Caco-2 (cell line): ENCODE results near the gene TAF1B. TPM values are rescaled to one million over a fixed set of nuclear protein-coding genes. Genes with fewer than 3 reads are reported as not detected.

Source experiments
- BruUV-seq: library from RNA; stranded (reverse); fragments of 400-500 nt; replicated peaks from 2 replicates; lab custom pipeline; 2021; lab: Mats Ljungman, UMichigan
- CTCF ChIA-PET: fragments of 300-600 bp; sonication (Branson Sonifier 250); formaldehyde crosslinking; loops from one replicate; lab custom pipeline; 2022; ENCODE audit warnings: antibody characterized with exemption; lab: Charles Lee
- POLR2A ChIA-PET: fragments of 300-600 bp; sonication (Branson Sonifier 250); formaldehyde crosslinking; loops from one replicate; lab custom pipeline; 2022; ENCODE audit warnings: antibody characterized with exemption; lab: Charles Lee
- DNase-seq, 2 experiments: peaks; one replicate each; pipeline versions ENCODE4 v3.0.0 to v3.0.0-alpha.2; 2020 to 2022
- H3K27me3 ChIP-seq: replicated peaks from 2 replicates; pipeline ENCODE4 v1.6.0; 2011; ENCODE audit warnings: low read length; ENCODE audit not compliant: control insufficient read depth, insufficient read depth
- H3K36me3 ChIP-seq: 2 replicates; pipeline ENCODE4 v1.5.1; 2011; ENCODE audit warnings: low read length; ENCODE audit not compliant: control insufficient read depth, insufficient read depth
- H3K4me1 ChIP-seq: fragments of 250-450 bp; sonication (Bioruptor Pico); 2 replicates; pipeline ENCODE4 v1.5.1; 2020; ENCODE audit warnings: mild to moderate bottlenecking
- H3K4me3 ChIP-seq: 2 replicates; pipeline ENCODE4 v1.5.1; 2011; ENCODE audit warnings: low read depth, mild to moderate bottlenecking, control low read depth, low read length
- H3K9me3 ChIP-seq: fragments of 250-450 bp; sonication (Bioruptor Pico); 2 replicates; pipeline ENCODE4 v1.5.1; 2020; ENCODE audit warnings: mild to moderate bottlenecking, moderate library complexity
- H3K27ac Mint-ChIP-seq: one replicate; pipeline ENCODE4 v1.8.0; 2022; ENCODE audit warnings: mixed read lengths; ENCODE audit not compliant: unreplicated experiment
- H3K27me3 Mint-ChIP-seq: one replicate; pipeline ENCODE4 v1.8.0; 2022; ENCODE audit warnings: mixed read lengths; ENCODE audit not compliant: insufficient read depth, unreplicated experiment
- H3K36me3 Mint-ChIP-seq: one replicate; pipeline ENCODE4 v1.8.0; 2022; ENCODE audit warnings: mild to moderate bottlenecking, mixed read lengths; ENCODE audit not compliant: insufficient read depth, unreplicated experiment
- H3K4me1 Mint-ChIP-seq: one replicate; pipeline ENCODE4 v1.8.0; 2022; ENCODE audit warnings: low read depth, mixed read lengths; ENCODE audit not compliant: unreplicated experiment
- H3K4me3 Mint-ChIP-seq: one replicate; pipeline ENCODE4 v1.8.0; 2022; ENCODE audit warnings: mild to moderate bottlenecking, moderate library complexity, mixed read lengths; ENCODE audit not compliant: unreplicated experiment
- H3K9me3 Mint-ChIP-seq: one replicate; pipeline ENCODE4 v1.8.0; 2022; ENCODE audit warnings: mixed read lengths; ENCODE audit not compliant: unreplicated experiment
- CTCF ChIP-seq, 2 experiments: fragments of 200-600 bp in 1 of 2; IDR thresholded peaks; 1 replicate in 1 of 2; 2 replicates in 1 of 2; pipeline versions ENCODE4 v1.5.1 to v1.8.0; 2011 to 2022; ENCODE audit warnings: antibody characterized with exemption in 1 of 2, control low read depth in 1 of 2, inconsistent platforms in 1 of 2, low read depth in 1 of 2, low read length in 1 of 2, mild to moderate bottlenecking in 1 of 2, moderate library complexity in 1 of 2; ENCODE audit not compliant: insufficient read depth in 1 of 2, severe bottlenecking in 1 of 2, unreplicated experiment in 1 of 2
- intact Hi-C: fragments of 100-400 bp; cut with micrococcal nuclease; formaldehyde crosslinking; loops from one replicate; pipeline ENCODE4 v1.10.0; 2022; ENCODE audit not compliant: unreplicated experiment
- total RNA-seq: library from RNA; stranded (reverse); gene quantifications from 2 replicates; pipeline ENCODE4 v1.2.3, GENCODE V29; 2022

TAF1B gene
- total RNA-seq, 1 experiment from 2014 or later, result 24.8 TPM

GRCh38 chr2:9842487-9843228, 616 bp upstream of the TAF1B start:
- intact Hi-C loops, result loop anchor here (1.0 to 5.0 kb wide), 5 partner anchors 12 to 202 kb away; partner anchors contain the start of gene GRHL1
- H3K27me3 Mint-ChIP-seq, result no peaks in the 10 kb centered on the region
- DNase-seq, result no peak
- H3K36me3 Mint-ChIP-seq, result peaks cover 31% of the 10 kb centered on the region
- H3K27ac Mint-ChIP-seq, result peak overlapping the region; percentile 89
- CTCF ChIA-PET, result interaction anchor here (1.0 to 2.8 kb wide), 10 partner anchors 28 to 287 kb away, joined by 3 to 23 read pairs (median 7); partner anchors contain the start of genes ADAM17 and KLF11
- peaks cover 22% of the 10 kb centered on the region for H3K4me1 Mint-ChIP-seq
- POLR2A ChIA-PET, result interaction anchor here (0.6 to 1.8 kb wide), 10 partner anchors 12 to 287 kb away, joined by 3 to 15 read pairs (median 6); partner anchors contain the start of genes ADAM17, KLF11 and YWHAQ
- H3K9me3 ChIP-seq, result no peaks in the 10 kb centered on the region
- peak overlapping the region; percentile 74 for H3K4me3 ChIP-seq
- no peaks in the 10 kb centered on the region; the same call in none of the 2 replicates for H3K36me3 ChIP-seq
- no peaks in the 10 kb centered on the region for H3K9me3 Mint-ChIP-seq
- TF ChIP-seq CTCF (IDR thresholded peaks at IDR 0.05; ENCODE audit: insufficient read depth in 1 of 2, low read depth in 1 of 2, low read length in 1 of 2, severe bottlenecking in 1 of 2, unreplicated experiment in 1 of 2), result no peak
- peak overlapping the region; percentile 89 for H3K4me3 Mint-ChIP-seq
- 0 out of 2 replicates have a peak, but pooled peaks cover 8% of the 10 kb centered on the region for H3K4me1 ChIP-seq
- H3K27me3 ChIP-seq, result no peaks in the 10 kb centered on the region
- TSS peak; percentile 88 for BruUV-seq

- no peak for DNase-seq
- no peaks in the 10 kb centered on the region for H3K27me3 Mint-ChIP-seq
- peak overlapping the region; percentile 89 for H3K27ac Mint-ChIP-seq
- H3K4me1 Mint-ChIP-seq, result peaks cover 22% of the 10 kb centered on the region
- no peak for TF ChIP-seq CTCF (IDR thresholded peaks at IDR 0.05; ENCODE audit: insufficient read depth in 1 of 2, low read depth in 1 of 2, low read length in 1 of 2, severe bottlenecking in 1 of 2, unreplicated experiment in 1 of 2)
- intact Hi-C loops, result loop anchor here (5.0 kb wide), 2 partner anchors 47 to 108 kb away; partner anchors contain the start of gene GRHL1
- peaks cover 40% of the 10 kb centered on the region for H3K36me3 Mint-ChIP-seq
- POLR2A ChIA-PET, result interaction anchor here (0.7 to 1.8 kb wide), 6 partner anchors 23 to 213 kb away, joined by 3 to 15 read pairs (median 6); partner anchors contain the start of genes KLF11 and YWHAQ
- Histone ChIP-seq H3K36me3 (no peaks in the 10 kb centered on the region; the same call in none of the 2 replicates), H3K4me3 (peak overlapping the region; percentile 74), H3K9me3 (no peaks in the 10 kb centered on the region), H3K4me1 (0 out of 2 replicates have a peak, but pooled peaks cover 8% of the 10 kb centered on the region), H3K27me3 (no peaks in the 10 kb centered on the region)
- peak overlapping the region; percentile 89 for H3K4me3 Mint-ChIP-seq
- TSS peak; percentile 40 for BruUV-seq
- CTCF ChIA-PET, result interaction anchor here (0.6 to 2.8 kb wide), 9 partner anchors 30 to 253 kb away, joined by 3 to 23 read pairs (median 7); partner anchors contain the start of gene YWHAQ
- no peaks in the 10 kb centered on the region for H3K9me3 Mint-ChIP-seq
These were observed 786 bp downstream of the TAF1B start for GRCh38 chr2:9844036-9844483.

- Mint-ChIP-seq H3K9me3 (no peaks in the 10 kb centered on the region), H3K36me3 (peaks cover 45% of the 10 kb centered on the region), H3K27me3 (no peaks in the 10 kb centered on the region), H3K4me1 (peaks cover 22% of the 10 kb centered on the region), H3K27ac (peak overlapping the region; percentile 89), H3K4me3 (peak overlapping the region; percentile 89)
- DNase-seq, result no peak
- ChIA-PET POLR2A (no interaction called here), CTCF (interaction anchor here (2.2 to 2.8 kb wide), 2 partner anchors 30 to 140 kb away, joined by 7 to 23 read pairs; no protein-coding TSS in a partner anchor)
- no peaks in the 10 kb centered on the region for H3K27me3 ChIP-seq
- no peak for TF ChIP-seq CTCF (IDR thresholded peaks at IDR 0.05; ENCODE audit: insufficient read depth in 1 of 2, low read depth in 1 of 2, low read length in 1 of 2, severe bottlenecking in 1 of 2, unreplicated experiment in 1 of 2)
- peak overlapping the region; percentile 74 for H3K4me3 ChIP-seq
- no peaks in the 10 kb centered on the region; the same call in none of the 2 replicates for H3K36me3 ChIP-seq
- 0 out of 2 replicates have a peak, but pooled peaks cover 8% of the 10 kb centered on the region for H3K4me1 ChIP-seq
- H3K9me3 ChIP-seq, result no peaks in the 10 kb centered on the region
- intact Hi-C loops, result loop anchor here (5.0 kb wide), 2 partner anchors 47 to 108 kb away; partner anchors contain the start of gene GRHL1
- no TSS peak for BruUV-seq
These were observed 1.3 kb downstream of the TAF1B start for GRCh38 chr2:9844576-9844975.
